SH-SY5Y (cell line): ENCODE measurements around the gene TAL2.

Experiments
- GATA2 ChIP-seq: IDR thresholded peaks from 2 replicates; pipeline ENCODE4 v1.6.1; 2011; ENCODE audit warnings: mild to moderate bottlenecking, low read depth, low read length
- GATA3 ChIP-seq: IDR thresholded peaks from 2 replicates; pipeline ENCODE4 v1.6.1; 2011; ENCODE audit warnings: low read depth, mild to moderate bottlenecking, low read length, moderate library complexity

Gene TAL2

DNA sequence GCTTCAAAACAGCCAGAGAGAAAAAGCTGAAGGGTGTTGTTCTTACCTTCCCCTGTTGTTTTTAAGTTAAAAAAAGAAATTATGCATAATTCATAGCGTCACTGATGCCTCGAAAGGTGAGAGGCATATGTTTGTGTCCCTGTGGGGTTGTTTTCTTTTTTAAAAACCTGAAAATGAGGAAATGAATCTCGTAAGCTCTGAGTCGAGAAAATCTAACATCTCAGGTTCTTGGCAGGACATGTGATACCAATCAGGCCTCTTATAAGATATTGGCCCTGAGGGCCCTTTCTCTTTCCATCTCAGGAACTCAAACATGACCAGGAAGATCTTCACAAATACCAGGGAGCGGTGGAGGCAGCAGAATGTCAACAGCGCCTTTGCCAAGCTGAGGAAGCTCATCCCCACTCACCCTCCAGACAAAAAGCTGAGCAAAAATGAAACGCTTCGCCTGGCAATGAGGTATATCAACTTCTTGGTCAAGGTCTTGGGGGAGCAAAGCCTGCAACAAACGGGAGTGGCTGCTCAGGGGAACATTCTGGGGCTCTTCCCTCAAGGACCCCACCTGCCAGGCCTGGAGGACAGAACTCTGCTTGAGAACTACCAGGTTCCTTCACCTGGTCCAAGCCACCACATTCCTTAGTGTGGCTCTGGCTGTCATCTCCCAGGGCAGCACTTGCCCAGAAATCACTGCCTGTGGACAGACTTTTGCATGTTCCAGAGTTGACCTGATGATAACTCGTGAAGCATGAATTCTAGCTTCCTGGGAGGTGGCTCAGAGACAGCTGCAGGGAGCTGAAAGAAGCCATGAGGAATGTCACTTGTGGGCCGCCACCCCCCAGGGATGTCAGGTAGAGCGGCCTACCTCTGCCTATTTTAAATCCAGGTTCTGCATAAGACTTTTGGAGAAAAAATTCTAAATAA lies at the start of gene TAL2:
TSS of gene TAL2 (plus strand) at position 274 of the 921 bp plus-strand sequence. CDS start at position 314, 40 bp downstream.
- TF ChIP-seq GATA3 (no peak), GATA2 (no peak)

DNA sequence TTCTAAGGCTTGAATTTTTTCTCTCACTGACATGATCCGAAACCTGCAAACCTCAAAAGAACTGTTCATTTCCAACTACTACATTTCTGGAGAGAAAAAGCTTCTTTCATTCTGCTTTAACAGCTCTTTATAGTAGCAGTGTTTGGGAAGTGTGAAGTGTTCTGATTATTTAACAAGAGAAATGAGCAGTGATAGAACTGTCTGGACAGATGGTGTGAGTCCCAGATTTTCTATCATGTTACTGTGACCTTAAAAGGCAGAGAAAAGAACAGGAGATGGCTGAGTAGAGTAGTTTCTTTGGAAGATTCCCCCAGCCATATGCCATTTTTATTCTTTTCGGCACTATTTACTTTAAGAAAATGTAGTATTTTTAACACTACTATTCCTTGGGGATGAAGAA lies 41.3 kb upstream of the TAL2 start:
- no peak for TF ChIP-seq GATA3
- no peak for TF ChIP-seq GATA2

DNA sequence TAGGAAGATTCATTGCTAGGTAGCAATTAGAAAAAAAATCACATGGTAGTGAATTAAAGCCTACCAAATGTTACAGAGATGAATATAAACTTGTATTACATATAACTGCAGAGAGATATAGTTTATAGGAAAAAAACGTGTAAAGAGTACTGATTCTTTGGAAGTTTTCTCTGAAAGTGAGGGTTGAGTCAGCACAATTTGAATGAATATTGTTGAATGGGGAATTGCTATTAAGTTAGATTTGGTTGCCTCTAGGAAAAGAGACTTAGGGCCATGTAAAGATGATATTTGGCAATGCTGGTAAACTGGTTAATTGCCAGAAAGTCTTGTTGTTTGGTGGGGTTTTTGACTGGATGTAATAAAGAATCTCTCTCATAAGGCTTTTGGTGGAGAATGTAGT lies 37.2 kb upstream of the TAL2 start:
- TF ChIP-seq GATA2 (no peak), GATA3 (no peak)

DNA sequence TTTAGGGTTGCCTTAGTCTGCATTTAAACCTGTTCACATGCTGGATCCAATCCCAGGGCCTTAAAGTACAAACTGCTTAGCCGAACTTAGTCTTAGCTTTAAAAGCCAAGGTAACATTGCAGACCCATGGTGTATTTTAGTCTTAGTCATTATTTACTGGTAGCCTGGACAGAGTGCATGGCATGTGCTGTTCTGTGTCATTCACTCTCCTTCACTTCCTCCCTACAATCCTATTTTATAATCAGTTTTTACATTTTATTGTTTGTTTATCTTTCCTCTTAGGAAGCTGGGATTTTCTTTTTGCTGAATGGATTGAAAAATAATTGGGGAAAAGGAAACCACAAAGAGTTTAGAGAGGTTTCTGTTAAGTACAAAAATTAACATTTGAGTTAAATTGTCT lies 29.4 kb upstream of the TAL2 start:
- TF ChIP-seq GATA3 (no peak), GATA2 (no peak)

DNA sequence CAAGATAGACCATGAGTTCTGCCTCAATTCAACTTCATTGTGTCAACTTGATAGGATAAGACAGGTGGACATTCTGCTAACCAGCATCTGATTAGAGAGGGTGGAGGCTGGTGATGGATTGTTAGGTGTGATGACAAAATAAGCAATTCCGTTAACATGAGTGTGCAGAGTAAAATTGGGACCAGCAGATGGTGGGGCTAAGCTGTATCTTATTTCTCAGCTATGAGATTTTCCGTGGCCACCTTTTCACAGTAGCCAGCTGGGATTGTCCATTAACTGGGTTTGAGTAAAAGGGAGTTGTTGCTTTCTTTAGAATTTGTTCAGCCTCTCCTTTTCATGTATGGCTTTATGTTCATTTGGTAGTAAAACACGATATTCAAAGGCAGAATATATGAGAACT lies 28.8 kb upstream of the TAL2 start:
- no peak for TF ChIP-seq GATA2
- TF ChIP-seq GATA3 = no peak

DNA sequence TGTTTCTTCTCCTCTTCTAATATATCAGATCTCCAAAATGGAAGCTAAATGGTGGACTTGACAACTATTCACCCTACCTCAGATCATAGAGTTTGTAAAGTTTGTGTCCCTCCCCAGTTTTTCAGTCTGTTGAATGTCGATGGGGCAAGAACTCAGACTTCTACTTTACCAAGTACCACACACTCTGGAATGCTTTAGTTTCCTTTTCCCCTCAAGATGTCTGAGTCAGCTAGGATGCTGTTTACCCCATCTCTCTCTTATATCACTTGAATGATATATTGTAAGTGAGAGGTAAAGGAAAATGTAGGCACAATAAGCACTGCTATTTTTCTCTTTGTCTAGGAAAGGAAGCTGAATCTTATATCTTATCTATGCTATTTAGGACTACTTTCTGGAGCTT lies 25.9 kb upstream of the TAL2 start:
- no peak for TF ChIP-seq GATA3
- no peak for TF ChIP-seq GATA2

DNA sequence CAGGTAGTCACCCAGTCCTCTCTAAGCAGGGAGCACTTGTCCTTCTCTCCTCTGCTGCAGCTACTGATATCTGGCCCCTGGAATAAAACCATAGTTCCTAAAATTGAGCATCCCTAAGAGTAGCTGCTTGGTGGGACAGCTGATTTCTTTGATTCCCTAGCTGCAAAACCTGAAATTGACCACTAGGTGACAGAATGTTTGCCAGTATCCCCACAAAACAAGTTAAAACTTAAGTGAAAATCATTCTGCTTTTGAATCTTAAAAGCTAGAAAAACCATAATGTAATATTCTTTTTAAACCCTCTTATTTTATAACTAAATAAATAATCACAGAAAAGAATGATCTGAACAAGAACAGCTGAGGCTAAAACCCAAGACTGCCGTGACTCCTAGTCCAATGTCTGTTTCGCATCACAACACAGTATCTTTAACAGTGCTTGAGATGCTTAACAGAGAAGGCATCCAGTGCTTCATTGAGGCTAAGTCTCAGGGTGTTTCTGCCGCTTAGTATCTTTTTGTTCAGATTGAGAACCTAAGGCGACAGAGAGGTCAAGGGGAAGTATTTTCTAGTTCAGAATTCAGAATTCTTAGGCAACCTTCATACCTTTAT lies 24.4 kb upstream of the TAL2 start:
- TF ChIP-seq GATA2 (no peak), GATA3 (no peak)

DNA sequence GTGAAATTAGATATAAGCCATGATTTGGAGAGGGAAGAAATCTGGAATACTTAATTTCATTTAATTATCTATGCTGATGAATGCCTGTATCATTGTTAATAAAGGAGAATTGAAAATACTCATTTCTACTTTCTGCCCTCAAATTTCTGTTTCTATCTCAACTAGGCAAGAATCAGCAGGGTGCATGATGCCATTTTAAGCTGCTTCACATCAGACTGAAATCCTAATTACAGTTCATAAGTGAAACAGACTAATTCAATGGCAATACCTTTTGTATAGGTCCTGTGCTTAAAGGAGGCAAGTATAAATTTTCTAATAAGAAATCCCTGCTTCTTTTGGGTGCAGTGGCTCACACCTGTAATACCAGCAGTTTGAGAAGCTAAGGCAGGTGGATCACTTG lies 22.3 kb upstream of the TAL2 start:
- no peak for TF ChIP-seq GATA2
- TF ChIP-seq GATA3 = no peak

DNA sequence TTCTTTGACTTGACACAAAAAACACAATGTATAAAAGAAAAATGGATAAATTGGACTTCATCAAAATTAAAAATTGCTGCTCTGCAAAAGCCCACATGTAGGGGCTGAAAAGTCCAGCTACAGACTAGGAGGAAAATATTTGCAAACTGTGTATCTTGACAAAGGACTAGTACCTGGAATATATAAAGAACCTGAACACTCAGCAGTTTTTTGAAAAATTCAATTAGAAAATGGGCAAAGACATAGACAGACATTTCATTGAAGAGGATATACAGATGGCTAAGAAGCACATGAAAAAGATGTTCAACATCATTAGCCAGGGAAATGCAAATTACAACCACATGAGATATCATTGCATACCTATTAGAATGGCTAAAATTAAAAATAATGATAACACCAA lies 18.5 kb upstream of the TAL2 start:
- TF ChIP-seq GATA2 (no peak), GATA3 (no peak)

DNA sequence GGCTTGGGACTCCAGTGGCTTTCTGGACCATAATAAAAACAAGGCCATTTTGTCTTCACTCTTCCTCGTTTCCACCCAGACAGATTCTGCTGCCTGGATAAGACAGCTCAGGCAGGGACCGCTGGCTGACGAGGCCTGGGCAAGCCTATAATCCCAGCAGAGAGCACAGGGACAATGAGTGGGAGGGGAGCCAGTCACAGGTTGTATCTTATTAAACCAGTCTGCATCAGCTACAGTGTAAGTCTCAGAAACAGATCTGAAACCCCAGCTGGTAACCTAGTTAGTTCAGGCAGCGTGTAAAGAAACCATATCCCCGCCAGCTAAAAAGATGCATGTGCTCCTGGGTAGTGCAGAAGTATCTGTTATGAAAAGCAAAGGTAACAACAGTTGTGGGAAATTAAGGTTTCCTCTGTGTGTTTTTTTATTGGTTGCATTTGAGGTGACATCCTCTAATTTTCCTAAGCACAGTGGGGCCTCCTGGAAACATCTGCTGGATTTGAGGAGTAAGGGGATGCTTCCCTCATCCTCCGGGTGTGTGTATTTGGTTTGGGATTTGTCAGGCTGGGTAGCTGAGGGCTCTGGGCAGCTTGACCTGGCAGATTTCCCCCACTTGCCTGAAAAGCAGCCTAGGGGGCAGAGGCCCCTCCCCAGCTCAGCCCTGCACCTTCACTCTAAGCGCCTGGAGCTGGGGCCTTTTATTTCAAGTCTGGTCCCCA lies 15.2 kb upstream of the TAL2 start:
- no peak for TF ChIP-seq GATA2
- no peak for TF ChIP-seq GATA3

DNA sequence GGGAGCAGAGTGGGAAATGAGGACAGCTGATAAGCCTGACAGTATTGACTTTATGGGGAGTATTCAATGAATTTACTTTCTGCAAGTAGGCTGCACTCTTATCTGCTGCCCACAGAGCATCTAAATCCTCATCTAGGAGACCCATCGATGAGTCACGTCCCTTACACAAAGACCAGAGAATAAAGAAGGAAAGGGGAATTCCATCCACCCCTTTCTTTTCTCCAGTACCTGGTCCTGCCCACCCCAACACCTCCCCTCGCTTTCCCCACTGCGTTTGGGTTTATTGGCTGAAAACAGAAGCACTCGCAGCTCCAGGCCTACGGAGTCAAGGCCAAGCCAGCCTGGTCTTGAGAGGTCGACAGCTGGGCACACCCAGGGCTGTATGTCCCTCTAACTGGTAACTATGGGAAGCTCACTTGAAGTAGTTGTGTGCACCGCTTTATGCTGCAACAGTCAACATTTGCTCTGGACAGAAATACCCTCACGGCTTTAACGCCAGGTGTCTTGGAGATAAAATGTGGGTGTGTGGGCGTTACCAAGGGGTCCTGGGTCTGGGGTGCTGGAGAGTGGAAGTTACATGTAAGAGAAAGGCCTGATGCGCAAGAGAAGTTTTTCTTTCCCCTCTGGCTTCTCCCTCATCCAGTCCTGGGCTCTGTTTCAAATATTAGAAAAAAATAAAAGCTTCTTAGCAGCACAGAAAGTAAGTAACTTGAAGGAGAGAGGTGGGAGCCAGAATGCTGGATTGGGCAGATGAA lies 14.5 kb upstream of the TAL2 start:
- TF ChIP-seq GATA2 (no peak), GATA3 (no peak)

DNA sequence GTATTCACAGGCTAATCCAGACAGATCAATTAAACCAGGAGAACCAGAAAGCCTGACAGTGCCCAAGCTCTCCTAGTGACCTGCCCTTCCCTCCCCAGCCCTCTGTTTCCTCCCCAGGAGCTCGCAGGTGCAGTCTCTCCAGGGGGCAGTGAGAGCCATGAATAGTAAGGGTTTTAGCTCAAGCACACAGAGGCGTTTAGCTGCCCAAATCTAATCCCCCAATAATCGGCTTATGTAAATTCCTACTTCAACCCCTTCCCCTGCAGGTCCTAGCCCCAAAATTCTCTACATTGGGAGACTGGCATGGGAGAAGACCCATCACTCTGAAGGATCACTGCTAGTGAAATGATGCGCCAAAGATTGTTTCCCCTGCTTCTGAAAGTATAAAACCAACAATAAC lies 10.5 kb upstream of the TAL2 start:
- no peak for TF ChIP-seq GATA3
- TF ChIP-seq GATA2 = no peak

DNA sequence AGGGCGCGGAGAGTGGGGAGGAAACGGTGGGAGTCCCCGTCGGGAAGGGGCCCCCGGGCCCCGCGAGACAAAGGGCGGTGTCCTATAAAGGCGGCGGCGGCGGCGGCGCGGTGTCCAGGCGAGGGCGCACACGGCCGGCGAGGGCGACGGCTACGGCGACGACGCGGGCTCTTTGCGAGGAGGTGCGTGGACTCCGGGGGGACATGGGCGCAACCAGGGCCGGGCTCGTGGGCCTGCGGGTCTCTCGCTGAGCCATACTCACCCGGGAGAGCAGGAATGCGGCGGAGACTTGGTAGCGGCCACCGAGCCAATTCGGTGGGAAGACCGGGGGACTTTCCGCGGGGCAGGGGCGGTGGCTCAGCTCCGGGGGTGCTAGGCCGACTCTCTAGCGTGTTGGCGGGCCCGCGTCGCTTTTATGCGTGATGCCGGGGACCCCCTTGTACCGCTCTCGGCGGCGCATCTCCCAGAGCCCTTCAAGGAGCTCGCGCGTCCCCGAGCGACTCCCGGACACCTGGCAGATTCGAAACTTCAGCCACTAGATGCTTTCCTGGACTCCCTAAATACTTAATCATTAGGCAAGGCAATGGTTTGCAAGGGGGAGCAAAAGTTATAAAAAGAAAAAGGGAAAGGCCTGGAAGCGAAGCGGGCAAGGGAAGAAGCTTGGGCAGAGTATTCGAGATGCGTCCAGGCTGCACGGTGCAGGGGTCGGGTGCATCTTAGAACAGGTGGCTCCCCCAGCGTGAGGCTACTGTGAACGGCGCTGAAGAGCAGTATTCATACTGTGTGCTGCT lies 5.9 kb upstream of the TAL2 start:
- no peak for TF ChIP-seq GATA3
- TF ChIP-seq GATA2 = no peak

DNA sequence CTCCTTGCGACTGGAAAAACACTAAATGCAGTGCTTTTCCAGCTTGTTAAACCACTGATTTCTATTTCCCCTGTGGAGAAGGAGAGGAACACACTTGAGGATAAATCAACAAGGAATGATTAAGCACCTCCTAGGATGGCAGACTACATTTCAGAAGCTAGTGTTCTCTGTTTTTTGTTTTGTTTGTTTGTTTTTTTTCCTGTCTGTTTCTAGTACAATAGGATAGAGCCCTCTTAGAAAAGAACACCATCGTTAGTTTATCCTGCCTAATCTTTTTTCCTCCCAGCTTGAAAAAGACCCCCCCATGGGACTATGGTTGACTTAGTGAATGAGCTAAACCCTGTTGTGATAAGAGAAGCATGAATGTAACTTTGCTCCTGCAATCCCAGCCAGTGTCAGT lies 3.9 kb upstream of the TAL2 start:
- TF ChIP-seq GATA2 (no peak), GATA3 (no peak)
